ENCODE measurements around the gene KCTD1. TPM values are rescaled to one million over a fixed set of nuclear protein-coding genes. Genes with fewer than 3 reads are reported as not detected.

The KCTD1 gene
- total RNA-seq, 2 donors from 2014 or later = 12.2 to 36.3 TPM

DNA sequence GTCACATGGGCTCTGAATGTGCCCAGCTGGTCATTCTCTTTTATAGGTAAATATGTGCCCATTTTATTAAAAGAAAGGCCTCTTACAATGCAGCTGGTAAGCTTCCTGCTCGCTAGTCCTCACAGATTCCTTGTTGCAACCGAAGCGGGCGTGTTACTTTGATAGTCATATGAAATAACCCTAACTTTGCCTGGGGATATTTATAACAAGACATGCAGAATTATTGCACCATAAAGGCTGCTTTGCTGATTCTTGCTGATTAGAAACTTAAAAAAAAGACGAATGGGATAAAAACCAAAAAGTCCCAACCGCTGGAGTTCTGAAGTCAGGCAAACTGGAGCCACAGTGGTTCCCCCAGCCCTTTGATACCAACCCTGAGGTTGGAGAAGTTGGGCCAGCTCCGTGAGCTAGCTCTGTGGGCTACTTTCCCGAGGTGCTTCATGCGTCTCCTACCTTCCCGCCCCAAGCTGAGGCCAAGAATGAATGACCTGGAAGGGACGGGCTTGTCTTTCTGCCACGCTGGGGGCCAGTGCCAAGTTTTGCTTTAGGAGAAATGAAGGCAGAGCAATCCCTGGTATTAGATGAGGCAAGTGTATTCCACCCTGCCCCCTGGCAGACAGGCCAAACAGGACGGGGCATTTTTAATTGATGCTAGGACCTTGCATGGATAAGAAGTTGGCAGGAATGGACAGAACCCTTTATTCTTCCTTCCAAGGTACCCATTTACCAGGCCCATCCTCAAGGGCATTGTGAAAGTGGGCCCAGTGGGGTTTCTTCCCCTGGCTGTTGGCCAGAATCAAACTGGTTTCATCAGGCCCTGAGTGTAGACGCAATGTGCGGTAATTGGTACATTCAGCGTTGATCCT, 140.4 kb downstream of the KCTD1 start:
- 80 to 82% methylated on average over 12 to 16 of the region's 16 CpGs for WGBS, 2 donors
- no peak overlapping the region for H3K27ac ChIP-seq

DNA sequence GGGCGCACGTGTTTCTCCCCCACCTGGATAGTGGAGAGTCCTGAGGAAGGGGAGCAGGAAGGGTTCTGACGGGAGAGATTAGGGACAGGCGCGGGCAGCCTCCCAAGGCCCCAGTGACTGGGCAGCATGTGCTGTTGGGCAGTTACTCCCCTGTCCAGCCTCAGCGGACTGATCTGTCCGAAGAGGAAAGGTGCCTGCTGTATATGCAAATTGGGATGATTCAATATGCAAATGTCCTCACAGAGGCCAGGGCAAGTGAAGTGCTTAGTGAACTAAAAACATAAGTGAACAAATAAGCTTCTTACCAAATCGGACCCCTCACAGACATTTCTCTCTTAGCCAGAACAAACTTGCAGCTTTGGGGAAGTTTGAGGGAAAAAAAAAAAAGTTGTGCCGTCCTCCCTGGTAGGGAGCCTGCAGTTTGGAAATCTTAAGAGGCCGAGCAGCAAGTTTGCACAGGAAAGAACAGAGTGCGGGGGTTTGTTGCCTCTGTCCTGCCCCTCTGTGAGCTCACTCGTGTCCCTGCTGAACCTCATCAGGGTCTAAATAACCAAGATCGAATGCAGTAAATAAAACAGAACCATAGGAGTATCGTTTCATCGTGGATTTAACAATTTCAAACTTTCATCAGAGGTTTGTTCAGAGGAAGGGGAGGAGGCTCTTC, 141.4 kb downstream of the KCTD1 start:
- no peak for ATAC-seq
- intact Hi-C loops (cut with DNase I) = no loop called here
- WGBS, 2 donors = 76 to 77% methylated on average over 15 of the region's 15 CpGs
- H3K27me3 ChIP-seq = no peaks in the 10 kb centered on the region
- H3K4me3 ChIP-seq = no peak overlapping the region
- no peak for DNase-seq
- H3K27ac ChIP-seq = no peak overlapping the region
- no peaks in the 10 kb centered on the region for H3K4me1 ChIP-seq
- no peaks in the 10 kb centered on the region for H3K9me3 ChIP-seq
- H3K36me3 ChIP-seq (replicated peaks in 1 of 2; ENCODE audit: insufficient read depth in 1 of 2, low read depth in 2 of 2) = no peaks in the 10 kb centered on the region
- no peak for TF ChIP-seq POLR2A (IDR thresholded peaks at IDR 0.05)
- TF ChIP-seq, protein P1, sequence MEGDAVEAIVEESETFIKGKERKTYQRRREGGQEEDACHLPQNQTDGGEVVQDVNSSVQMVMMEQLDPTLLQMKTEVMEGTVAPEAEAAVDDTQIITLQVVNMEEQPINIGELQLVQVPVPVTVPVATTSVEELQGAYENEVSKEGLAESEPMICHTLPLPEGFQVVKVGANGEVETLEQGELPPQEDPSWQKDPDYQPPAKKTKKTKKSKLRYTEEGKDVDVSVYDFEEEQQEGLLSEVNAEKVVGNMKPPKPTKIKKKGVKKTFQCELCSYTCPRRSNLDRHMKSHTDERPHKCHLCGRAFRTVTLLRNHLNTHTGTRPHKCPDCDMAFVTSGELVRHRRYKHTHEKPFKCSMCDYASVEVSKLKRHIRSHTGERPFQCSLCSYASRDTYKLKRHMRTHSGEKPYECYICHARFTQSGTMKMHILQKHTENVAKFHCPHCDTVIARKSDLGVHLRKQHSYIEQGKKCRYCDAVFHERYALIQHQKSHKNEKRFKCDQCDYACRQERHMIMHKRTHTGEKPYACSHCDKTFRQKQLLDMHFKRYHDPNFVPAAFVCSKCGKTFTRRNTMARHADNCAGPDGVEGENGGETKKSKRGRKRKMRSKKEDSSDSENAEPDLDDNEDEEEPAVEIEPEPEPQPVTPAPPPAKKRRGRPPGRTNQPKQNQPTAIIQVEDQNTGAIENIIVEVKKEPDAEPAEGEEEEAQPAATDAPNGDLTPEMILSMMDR (IDR thresholded peaks at IDR 0.05) = no peak

More for the DNA sequence above, 140.4 kb downstream of the KCTD1 start:
- no peaks in the 10 kb centered on the region for H3K27me3 ChIP-seq
- no peaks in the 10 kb centered on the region for H3K9me3 ChIP-seq
- TF ChIP-seq, protein P1 (IDR thresholded peaks at IDR 0.05) = no peak
- TF ChIP-seq POLR2A (IDR thresholded peaks at IDR 0.05) = no peak
- DNase-seq = no peak
- intact Hi-C loops (cut with DNase I) = no loop called here
- H3K4me3 ChIP-seq = no peak overlapping the region
- H3K36me3 ChIP-seq (replicated peaks in 1 of 2; ENCODE audit: insufficient read depth in 1 of 2, low read depth in 2 of 2) = no peaks in the 10 kb centered on the region
- ATAC-seq = no peak
- H3K4me1 ChIP-seq = no peaks in the 10 kb centered on the region

DNA sequence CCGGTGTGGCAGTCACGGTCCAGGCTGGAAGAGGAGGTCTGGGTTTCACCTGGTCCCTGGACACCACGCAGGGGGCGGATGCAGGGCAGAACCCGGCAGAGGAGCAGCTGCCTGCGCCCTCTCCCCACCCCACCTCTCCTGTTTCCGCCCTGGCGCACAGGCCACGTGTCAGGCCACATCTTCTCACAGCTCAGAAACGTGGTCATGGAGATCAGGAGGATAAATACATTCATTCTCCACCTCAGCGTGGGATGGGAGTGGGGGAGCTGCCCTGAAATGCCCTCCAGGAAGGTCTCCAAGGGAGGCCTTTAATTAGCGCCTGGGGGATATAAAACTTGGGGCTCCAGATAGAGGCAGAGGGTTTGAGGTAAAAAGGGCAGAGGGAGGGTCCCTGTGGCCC, 142.0 kb downstream of the KCTD1 start:
- Histone ChIP-seq H3K9me3 (no peaks in the 10 kb centered on the region), H3K4me1 (no peaks in the 10 kb centered on the region), H3K27me3 (no peaks in the 10 kb centered on the region), H3K36me3 (replicated peaks in 1 of 2; ENCODE audit: insufficient read depth in 1 of 2, low read depth in 2 of 2) (no peaks in the 10 kb centered on the region), H3K4me3 (no peak overlapping the region), H3K27ac (no peak overlapping the region)
- intact Hi-C loops (cut with DNase I) = no loop called here
- TF ChIP-seq POLR2A (IDR thresholded peaks at IDR 0.05) = no peak
- TF ChIP-seq, protein P1 (IDR thresholded peaks at IDR 0.05) = no peak
- ATAC-seq (no peak), DNase-seq (no peak)
- WGBS, 2 donors = 80 to 83% methylated on average over 11 to 12 of the region's 12 CpGs

- Histone ChIP-seq H3K27me3 (no peaks in the 10 kb centered on the region), H3K27ac (no peak overlapping the region), H3K9me3 (no peaks in the 10 kb centered on the region), H3K4me1 (no peaks in the 10 kb centered on the region), H3K4me3 (no peak overlapping the region), H3K36me3 (replicated peaks in 1 of 2; ENCODE audit: insufficient read depth in 1 of 2, low read depth in 2 of 2) (no peaks in the 10 kb centered on the region)
- 53 to 57% methylated on average over 3 to 5 of the region's 5 CpGs for WGBS, 2 donors
- TF ChIP-seq, protein P1 (IDR thresholded peaks at IDR 0.05) = peak; percentile 5 to 60 (median 47)
- no peak for TF ChIP-seq POLR2A (IDR thresholded peaks at IDR 0.05)
- DNase-seq (peak; percentile 28 to 54 (median 45)), ATAC-seq (peak; percentile 55)
- intact Hi-C loops (cut with DNase I) = no loop called here
Measured at GRCh38 chr18:26405190-26405801, 143.1 kb downstream of the KCTD1 start.

Small RNAs within 50 kb of the gene (microRNA-seq; reads per million reads assigned to microRNA genes)
- gene MIR8057 (ENCODE audit: borderline number of aligned reads in 2 of 2, borderline replicate concordance in 2 of 2) = 0 reads per million in 2 donors

Small RNAs within 50 kb of the gene (small RNA-seq; reads per million reads assigned to genes)
- gene MIR8057 = not detected

All from body of pancreas (tissue), 4 donors.